WI38 (cell line): ENCODE results near the gene LRRC27.

Source experiments
- H3K4me3 ChIP-seq: 2 replicates; pipeline ENCODE4 v1.5.1; 2011; ENCODE audit warnings: low read depth, mild to moderate bottlenecking, control low read depth, low read length
- CTCF ChIP-seq: IDR thresholded peaks from 2 replicates; pipeline ENCODE4 v1.5.1; 2012; ENCODE audit warnings: low read depth, mild to moderate bottlenecking, control low read depth, low read length

The LRRC27 gene

GRCh38 chr10:132392184-132392800, 60.3 kb downstream of the LRRC27 start:
- no peak overlapping the region for H3K4me3 ChIP-seq
- TF ChIP-seq CTCF: no peak

DNA sequence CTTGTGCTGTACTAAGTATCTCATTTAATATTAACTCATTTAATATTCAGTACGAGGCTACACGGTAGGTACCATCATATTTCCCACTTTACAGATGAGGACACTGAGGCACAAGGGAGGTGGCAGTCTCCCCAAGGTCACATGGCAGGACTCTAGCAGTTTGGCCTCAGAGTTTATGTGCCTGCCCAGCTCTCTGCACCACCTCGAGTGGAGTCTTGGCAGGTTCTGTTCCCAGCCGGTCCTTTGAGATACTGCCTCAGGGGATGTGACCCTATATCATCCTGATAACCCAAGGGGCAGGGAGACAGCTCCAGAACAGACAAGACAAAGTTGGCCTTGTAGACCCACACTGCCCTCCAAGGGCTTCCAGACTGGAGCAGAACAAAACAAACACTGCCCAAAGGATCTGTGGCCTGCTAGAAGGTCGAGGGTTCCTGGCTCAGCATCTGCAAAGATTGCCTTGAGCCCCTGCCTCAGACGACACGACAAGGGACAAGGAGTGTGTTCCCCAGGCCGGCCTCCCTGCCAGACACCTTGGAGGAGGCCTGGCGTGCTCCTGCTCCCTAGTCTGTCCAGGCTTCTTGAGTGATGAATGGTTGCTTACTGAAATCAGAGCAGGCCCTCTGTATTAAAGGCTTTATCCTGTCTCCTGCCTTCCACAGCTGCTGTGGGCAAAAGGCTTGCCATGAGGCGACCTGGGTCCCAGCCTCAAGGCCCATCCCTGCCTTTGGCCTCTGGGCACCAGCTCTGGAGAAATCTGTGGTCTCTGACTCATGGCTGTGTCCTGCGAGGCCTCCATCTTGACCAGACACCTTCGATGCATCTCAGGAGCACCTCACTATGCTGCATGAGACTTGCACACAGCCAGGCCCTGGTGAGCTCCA, 61.1 kb downstream of the LRRC27 start:
- TF ChIP-seq CTCF: no peak
- H3K4me3 ChIP-seq: no peak overlapping the region

- H3K4me3 ChIP-seq: no peak overlapping the region
- TF ChIP-seq CTCF: no peak
Measured at GRCh38 chr10:132393695-132394181, 61.7 kb downstream of the LRRC27 start.

GRCh38 chr10:132394201-132394811, 62.3 kb downstream of the LRRC27 start:
- no peak overlapping the region for H3K4me3 ChIP-seq
- TF ChIP-seq CTCF: no peak

DNA sequence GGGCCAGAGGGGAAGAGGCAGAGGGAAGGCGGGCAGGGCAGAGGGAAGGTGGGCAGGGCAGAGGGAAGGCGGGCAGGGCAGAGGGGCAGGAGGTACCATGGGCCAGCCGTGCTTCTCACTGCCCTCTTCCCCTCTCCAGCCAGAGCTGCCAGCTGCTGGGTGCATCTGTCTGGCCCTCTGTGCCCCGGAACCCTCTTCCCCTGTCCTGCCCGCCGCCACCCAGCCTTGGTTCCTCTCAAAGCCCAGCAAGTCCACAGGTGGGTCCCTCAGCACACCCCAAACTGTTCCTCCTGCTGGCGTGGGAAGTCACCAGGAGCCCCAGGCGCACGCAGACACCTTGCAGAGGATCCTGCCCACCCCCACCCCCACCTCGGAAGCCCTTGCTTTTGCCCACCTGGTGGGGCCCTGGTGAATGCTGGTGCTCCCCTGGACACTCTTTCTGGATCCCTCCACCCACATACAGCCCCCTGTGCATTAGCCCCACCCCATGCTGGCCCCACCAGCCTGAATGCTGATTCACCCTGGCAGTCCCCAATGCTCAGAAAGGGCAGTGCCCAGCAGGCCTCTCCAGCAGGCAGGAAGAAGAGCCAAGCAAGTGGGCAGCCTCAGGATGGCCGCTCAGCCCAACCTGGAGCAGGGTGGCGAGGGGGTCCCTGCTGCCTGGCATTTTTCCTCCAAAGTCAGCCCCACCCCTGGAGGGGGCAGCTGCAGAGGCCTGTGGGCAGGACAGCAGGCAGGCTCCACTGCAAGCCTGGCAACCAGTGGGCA, 63.1 kb downstream of the LRRC27 start:
- no peak overlapping the region for H3K4me3 ChIP-seq

More for the DNA sequence above, 63.1 kb downstream of the LRRC27 start:
- no peak for TF ChIP-seq CTCF
